GM12878 (cell line): ENCODE data around the gene PRICKLE3.

ENCODE experiments used
- ASH2L ChIP-seq: fragments of 300-600, 200-600 bp; sonication (generic); IDR thresholded peaks from 2 replicates; pipeline ENCODE4 v1.6.1; 2017; ENCODE audit warnings: low read depth, mild to moderate bottlenecking, borderline replicate concordance
- EZH2 ChIP-seq: IDR thresholded peaks from 2 replicates; pipeline ENCODE4 v1.6.1; 2012; ENCODE audit warnings: low read depth, mild to moderate bottlenecking, control low read depth, inconsistent platforms, low read length, borderline replicate concordance; ENCODE audit not compliant: control insufficient read depth
- HDAC2 ChIP-seq: fragments of 200-600 bp; sonication (generic); IDR thresholded peaks from 2 replicates; pipeline ENCODE4 v1.6.1; 2017
- POLR2A ChIP-seq: IDR thresholded peaks from 2 replicates; pipeline ENCODE4 v1.6.1; 2011; ENCODE audit warnings: low read depth, mild to moderate bottlenecking, low read length
- RAD21 ChIP-seq: IDR thresholded peaks from 2 replicates; pipeline ENCODE4 v1.6.1; 2011; ENCODE audit warnings: mild to moderate bottlenecking, low read depth, low read length, moderate library complexity; ENCODE audit not compliant: insufficient read depth
- SPI1 ChIP-seq: IDR thresholded peaks from 2 replicates; pipeline ENCODE4 v1.6.1; 2011; ENCODE audit warnings: low read depth, mild to moderate bottlenecking, low read length, moderate library complexity, borderline replicate concordance; ENCODE audit not compliant: insufficient read depth

DNA sequence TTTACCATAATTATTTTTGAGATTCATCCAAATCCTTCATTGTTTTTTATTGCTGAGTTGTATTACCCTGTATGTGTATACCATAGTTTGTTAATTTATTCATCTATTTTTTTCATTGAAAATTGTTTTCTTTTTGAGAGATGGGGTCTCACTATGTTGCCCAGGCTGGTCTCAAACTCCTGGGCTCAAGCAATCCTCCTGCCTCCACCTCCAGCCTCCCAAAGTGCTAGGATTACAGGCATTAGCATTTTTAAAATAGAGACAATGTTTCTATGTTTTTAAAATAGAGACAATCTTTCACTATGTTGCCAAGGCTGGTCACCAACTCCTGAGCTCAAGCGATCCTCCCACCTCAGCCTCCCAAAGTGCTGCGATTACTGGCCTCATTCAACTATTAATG is 25.3 kb downstream of the PRICKLE3 start:
- TF ChIP-seq EZH2: no peak
- no peak for TF ChIP-seq ASH2L
- TF ChIP-seq RAD21: no peak
- no peak for TF ChIP-seq HDAC2
- TF ChIP-seq SPI1: no peak
- TF ChIP-seq POLR2A: no peak
